GM18505 (cell line): ENCODE data around the gene ZNF576.
"Not testable (repeated sequence)": the region's sequence is repeated elsewhere in the genome, so short reads cannot be mapped to it uniquely, and the experiment has no call there.

Experiments
- ATAC-seq: cut with Tn5 transposase; IDR thresholded peaks from one replicate; pipeline ENCODE4 v1.9.1; 2021; ENCODE audit not compliant: unreplicated experiment
- POLR2A ChIP-seq: IDR thresholded peaks from 4 replicates; pipeline ENCODE4 v1.6.1; 2011; ENCODE audit warnings: borderline replicate concordance; ENCODE audit not compliant: insufficient read depth, insufficient read length; ENCODE audit errors: extremely low read depth

ZNF576 gene

DNA sequence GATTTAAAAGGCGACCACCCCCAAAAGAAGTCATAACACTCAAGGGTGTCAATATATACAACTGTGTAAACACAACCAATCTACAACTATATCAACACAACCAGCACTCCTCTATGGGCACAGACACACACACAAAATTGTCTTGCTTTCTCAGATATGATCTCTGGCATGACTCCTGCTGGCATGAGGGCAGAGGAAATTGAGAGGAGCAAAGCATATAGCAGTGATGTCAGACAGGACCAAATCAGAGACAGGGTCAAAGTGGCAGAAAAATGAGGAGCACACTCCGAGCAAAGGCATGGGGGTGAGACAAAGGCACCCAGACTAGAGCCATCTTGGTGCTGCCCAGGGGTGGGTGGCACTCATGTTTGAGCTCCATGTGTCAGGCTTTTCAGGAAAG, 10.0 kb upstream of the ZNF576 start:
- ATAC-seq: no peak
- TF ChIP-seq POLR2A: no peak

DNA sequence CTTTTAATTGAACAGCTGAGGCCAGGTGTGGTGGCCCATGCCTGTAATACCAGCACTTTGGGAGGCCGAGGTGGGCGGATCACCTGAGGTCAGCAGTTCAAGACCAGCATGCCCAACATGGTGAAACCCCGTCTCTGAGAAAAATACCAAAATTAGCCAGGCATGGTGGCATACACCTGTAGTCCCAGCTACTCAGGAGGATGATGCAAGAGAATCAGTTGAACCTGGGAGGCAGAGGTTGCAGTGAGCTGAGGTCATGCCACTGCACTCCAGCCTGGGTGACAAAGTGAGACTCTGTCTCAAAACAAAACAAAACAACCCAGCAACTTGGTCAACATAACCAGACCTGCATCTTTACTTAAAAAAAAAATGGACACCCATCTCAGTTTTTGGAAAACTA, 9.4 kb upstream of the ZNF576 start:
- ATAC-seq: not testable (repeated sequence)

DNA sequence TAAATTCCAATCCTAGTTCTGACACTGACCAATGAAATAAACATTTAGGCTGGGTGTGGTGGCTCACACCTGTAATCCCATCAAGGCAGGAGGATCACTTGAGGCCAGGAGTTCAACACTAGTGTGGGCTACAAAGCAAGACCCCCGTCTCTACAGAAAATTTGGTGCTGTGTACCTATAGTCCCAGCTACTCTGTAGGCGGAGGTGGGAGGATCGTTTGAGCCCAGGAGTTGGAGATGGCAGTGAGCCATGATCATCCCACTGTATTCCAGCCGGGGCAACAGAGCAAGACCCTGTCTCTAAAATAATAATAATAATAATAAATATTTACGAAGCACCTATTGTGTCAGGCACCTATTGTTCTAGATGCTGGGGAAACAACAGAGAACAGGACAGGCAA, 7.1 kb upstream of the ZNF576 start:
- TF ChIP-seq POLR2A: no peak
- no peak for ATAC-seq

DNA sequence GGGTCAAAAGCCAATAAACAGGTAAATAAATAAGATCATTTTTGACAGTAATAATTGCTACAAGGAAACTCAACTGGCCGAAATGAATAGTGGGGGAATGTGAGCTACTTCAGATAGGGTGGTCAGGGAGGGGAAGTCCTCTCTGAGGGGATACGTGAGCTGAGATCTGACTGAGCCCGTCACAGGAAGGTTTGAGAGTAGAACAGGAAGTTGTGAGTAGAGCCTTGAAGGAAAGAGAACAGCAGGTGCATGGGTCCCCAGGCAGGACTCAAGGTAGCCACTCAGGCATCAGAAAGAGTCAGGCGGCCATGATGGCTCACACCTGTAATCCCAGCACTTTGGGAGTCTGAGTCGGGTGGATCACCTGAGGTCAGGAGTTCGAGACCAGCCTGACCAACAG, 6.7 kb upstream of the ZNF576 start:
- no peak for ATAC-seq
- TF ChIP-seq POLR2A: no peak

DNA sequence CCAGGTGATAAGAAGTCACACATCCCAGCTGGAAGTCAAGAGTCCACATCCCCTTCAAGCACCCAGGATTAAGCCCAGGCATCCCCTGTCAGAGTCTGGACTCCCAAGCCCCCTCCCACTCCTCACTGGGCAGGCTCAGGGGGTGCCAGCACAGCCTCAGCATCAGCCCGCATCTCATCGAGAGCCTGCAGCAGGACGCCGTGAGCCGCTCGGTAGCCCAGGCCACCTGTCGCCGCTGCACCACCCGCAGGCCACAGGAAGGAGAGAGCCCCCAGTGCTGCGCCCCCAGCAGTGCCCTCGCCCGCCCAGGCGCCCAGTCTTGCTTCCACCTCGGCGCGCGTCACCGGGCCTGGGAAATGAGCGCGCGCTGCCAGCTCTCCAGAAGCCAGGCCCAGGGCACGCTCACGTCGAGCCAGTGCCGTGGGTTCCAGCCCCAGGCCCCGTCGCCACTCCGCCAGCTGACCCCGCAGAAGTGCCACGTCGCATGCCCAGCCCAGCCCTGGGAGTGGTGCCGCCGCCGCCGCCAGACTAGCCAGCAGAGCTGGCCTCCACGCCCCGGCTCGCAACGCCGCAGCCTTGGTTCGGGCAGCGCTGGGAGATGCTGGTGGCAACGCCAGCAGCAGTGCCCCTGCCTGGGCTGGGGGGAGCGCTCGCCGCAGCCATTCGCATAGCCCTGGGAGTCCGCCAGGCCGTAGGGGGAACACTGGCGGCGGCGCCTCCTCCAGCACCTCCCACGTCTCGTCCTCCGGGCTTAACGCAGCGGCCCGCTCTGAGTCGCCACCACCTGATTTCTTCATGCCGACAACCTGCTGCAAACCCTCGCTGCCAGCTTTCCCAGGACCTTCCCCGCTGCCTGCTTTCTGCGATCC, 4.3 kb upstream of the ZNF576 start:
- no peak for ATAC-seq
- no peak for TF ChIP-seq POLR2A

DNA sequence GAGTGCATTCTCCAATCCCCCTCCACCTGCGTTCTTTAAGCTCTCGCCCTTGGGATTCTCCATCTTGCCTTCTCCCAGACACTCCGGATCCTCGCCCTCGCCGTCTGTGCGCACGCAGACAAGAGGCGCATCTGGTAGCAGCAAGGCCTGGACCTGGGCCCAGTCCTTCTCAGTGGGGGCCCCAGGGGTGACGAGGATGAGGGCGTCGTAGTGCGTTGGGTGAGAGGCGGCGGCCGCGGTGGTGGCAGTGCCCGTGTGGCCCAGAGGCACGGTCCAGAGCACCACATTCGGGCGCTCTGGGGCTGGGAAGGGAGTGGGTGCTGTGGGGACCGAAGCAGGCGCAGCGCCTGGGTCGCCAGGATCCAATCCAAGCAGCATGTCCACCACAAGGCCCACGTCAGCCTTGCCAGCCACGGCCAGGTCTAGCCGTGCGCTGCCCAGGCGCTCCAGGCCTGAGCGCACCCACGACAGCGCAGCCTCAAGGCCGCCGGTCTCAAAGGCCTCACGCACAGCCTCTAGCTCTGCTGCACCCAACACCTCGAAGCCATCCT, 3.5 kb upstream of the ZNF576 start:
- ATAC-seq: no peak
- no peak for TF ChIP-seq POLR2A

DNA sequence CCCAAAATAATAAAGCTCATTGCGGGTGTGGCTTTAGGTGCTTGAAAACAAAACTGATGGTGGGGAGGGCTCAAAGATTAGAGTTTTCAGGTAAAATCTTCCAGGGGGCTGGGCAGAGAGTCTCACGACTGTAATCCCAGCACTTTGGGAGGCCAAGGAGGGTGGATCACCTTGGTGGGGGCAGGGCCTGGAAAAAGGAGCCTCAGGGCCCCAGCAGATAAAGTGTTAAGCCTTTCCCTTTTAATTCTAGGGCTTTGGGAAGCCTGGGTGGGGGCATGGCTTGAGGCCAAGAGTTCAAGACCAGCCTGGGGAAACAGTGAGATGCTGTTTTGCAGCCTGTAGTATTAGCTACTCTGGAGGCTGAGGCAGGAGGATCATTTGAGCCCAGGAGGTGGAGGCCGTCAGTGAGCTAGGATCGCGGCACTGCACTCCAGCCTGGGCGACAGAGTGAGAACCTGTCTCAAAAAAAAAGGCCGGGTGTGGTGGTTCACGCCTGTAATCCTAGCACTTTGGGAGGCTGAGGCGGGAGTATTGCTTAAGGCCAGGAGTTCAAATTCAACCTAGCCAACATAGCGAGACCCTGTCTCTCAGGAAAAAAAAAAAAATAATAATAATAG, 2.2 kb upstream of the ZNF576 start:
- TF ChIP-seq POLR2A: no peak
- no peak for ATAC-seq

DNA sequence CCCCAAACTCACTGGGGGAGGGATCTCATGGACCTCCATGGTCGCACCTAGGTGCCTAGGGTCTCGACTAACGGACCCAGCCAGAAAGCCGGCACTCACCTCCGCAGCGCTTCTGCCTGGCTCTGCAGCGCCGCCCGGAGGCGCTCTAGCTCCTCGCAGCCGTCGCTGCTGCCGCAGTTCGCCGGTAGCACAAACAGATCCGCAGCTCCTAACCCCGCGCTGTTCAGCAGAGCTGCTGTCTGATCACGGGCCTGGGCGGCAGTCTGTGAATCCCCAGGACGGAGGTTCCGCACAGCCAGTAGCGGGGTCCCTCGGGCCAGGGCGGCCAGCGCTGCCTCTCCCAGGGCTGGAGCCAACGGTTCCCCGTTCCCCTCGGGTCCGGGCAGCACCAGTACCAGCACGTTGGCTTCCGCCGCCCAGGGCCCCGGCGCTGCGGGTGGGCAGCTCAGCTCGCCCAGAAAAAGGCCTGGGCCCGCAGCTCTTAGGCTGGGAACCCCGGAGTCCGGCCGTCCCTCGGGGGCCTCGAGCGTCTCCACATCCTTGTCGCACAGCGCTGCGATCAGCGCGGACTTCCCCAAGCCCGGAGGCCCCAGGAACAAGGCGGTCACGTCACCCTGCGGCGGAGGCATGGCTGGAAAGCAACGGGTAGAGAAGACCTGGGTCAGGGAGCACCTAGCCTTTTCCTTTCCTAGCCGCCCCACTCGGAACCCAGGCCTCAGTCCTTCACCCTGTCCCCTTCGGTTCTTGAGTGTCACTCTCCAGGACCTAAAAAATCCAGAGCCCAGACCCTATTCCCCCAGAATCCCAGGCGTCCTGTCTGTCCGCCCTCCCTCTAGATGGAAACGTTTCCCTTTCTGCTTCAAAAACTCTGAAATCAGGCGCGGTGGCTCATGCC, 1.4 kb upstream of the ZNF576 start:
- no peak for TF ChIP-seq POLR2A
- peak; percentile 34 for ATAC-seq

DNA sequence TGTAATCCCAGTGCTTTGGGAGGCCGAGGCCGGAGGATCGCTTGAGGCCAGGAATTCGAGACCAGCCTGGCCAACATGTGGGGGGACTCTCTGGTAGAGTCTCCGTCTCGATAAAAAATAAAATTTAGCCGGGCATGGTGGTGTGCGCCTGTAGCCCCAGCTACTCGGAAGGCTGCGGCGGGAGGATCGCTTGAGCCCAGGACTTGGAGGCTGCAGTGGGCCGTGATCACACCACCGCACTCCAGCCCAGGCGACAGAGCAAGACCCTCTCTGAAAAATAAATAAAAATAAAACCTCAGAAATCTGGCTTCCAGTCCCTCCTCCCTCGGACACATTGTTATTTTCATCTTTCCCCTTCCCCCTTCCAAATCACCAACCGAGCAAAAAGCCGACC, 793 bp upstream of the ZNF576 start:
- TF ChIP-seq POLR2A: no peak
- peak; percentile 2 for ATAC-seq

DNA sequence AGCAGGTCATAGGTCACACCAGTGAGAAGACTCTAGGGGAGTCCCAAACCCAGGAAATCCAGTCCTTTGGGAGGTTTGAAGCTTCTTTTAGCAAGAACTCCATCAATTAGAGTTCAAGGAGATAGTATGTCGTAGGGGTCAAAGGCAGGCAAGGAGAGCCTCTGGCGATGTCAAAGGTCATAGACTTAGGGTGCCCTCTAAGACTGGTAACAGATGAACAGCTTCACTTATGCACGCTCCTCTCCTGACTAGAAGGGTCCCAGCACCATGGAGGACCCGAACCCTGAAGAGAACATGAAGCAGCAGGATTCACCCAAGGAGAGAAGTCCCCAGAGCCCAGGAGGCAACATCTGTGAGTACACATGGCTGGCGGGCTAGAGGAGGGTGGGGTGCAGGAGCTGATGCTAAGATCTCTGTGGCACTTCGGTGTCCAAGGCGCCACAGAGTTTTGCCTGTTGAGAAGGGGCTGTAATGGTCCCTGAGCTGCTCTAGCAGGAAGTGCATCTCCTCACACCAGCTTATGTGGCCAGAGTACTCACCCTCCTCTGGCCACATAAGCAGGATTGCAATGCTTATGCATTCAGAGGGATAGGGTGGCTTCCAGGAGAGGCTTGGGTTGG, 557 bp downstream of the ZNF576 start:
- no peak for TF ChIP-seq POLR2A
- ATAC-seq: no peak

DNA sequence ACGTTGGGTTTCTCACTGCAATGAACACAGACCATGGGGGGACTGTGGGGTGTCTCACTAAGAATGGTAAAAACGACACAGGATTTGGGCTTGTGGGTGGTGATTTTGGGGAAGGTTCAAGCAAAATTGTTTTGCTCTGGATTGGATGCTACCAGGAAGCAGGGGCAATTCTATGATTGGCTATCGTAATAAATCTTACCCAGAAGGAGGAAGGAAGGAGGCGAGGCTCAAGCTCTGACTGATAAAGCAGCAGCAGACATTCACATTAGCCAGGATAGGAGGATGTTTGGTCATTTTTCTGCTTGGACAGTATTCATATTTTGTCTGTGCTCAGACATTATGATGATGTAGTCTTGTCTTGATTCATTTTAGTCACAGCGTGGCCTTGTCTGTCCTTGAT, 1.5 kb downstream of the ZNF576 start:
- ATAC-seq: no peak
- no peak for TF ChIP-seq POLR2A

DNA sequence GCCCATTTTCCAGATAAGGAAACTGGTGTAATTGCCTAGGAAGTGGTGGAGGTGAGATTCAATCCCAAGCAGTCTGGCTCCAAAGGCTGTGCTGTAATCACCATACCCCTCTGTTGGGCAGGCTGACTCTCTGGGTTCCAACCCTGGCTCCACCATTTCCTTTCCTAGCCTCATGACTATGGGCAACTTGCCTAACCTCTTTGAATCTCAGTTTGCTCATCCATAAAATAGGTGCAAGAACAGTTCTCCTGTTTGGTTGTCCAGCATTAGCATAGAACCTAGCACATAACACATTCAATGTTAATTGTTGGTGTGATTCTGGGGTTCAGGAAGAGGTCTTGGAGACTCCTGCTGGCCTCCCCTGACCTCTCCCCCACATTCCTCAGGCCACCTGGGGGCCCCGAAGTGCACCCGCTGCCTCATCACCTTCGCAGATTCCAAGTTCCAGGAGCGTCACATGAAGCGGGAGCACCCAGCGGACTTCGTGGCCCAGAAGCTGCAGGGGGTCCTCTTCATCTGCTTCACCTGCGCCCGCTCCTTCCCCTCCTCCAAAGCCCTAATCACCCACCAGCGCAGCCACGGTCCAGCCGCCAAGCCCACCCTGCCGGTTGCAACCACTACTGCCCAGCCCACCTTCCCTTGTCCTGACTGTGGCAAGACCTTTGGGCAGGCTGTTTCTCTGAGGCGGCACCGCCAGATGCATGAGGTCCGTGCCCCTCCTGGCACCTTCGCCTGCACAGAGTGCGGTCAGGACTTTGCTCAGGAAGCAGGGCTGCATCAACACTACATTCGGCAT, 2.2 kb downstream of the ZNF576 start:
- no peak for ATAC-seq
- TF ChIP-seq POLR2A: no peak

DNA sequence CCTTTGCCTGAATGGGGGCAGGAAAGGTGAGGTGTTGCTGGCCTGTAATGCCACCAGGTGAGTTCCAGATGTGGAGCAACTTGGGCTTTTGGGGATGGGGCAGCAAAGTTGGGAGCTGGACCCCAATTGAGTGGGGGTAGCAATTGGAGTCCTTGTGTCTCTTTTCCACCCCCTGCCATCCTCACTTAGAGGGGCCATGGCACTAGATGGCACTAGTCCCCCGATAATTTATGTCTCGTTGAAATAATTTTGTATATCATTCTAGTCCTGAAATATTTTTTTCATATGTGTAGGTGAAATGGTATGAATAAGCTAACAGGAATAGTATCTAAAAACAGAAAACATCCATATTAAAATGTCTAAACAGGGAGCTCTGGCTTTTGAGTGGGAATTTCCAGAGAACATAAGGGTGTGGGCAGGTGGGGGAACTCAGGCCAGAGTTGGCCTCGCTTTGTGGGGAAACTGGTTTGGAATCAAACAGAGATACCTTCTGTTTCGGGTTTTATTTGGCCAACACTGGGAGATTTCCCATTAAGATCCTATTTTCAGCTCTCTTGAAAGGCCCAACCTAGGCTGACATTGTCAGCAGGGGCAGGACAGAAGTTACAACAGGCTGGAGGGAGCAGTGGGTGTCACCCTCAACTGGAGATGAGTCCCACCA, 3.4 kb downstream of the ZNF576 start:
- TF ChIP-seq POLR2A: no peak
- ATAC-seq: no peak

DNA sequence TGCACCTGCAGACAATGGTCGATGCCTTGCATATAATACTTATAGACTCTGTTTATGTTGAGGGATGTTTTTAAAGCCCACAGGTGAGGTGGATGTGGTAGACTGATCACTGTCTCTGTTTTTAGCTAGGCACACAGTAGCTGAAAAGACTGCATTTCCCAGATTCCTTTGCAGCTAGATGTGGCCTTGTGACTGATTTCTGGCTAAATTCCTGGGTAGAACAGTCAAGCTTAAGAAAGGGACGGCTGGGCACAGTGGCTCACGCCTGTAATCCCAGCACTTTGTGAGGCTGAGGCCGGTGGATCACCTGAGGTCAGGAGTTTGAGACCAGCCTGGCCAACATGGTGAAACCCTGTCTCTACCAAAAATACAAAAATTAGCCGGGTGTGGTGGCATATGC, 3.9 kb downstream of the ZNF576 start:
- ATAC-seq: not testable (repeated sequence)
